HAP-1 (cell line): ENCODE measurements around the gene TMPRSS11F.

Experiments used
- DNase-seq, 2 experiments: peaks; one replicate each; pipeline ENCODE4 v3.0.0-alpha.2; 2016 to 2020; ENCODE audit warnings: low spot score in 2 of 2
- H3K27me3 ChIP-seq: fragments of 250-450 bp; sonication (Bioruptor Pico); 2 replicates; pipeline ENCODE4 v1.5.1; 2020; ENCODE audit warnings: low read depth, mild to moderate bottlenecking, moderate library complexity
- H3K36me3 ChIP-seq: fragments of 250-450 bp; sonication (Bioruptor Pico); replicated peaks from 2 replicates; pipeline ENCODE4 v1.5.1; 2020; ENCODE audit warnings: mild to moderate bottlenecking
- H3K4me1 ChIP-seq: fragments of 250-450 bp; sonication (Bioruptor Pico); 2 replicates; pipeline ENCODE4 v1.5.1; 2020; ENCODE audit warnings: mild to moderate bottlenecking
- H3K4me3 ChIP-seq: fragments of 250-450 bp; sonication (Bioruptor Pico); 2 replicates; pipeline ENCODE4 v1.5.1; 2020; ENCODE audit warnings: mild to moderate bottlenecking, moderate library complexity
- H3K9me3 ChIP-seq: fragments of 250-450 bp; sonication (Bioruptor Pico); 2 replicates; pipeline ENCODE4 v1.5.1; 2020; ENCODE audit warnings: mild to moderate bottlenecking, moderate library complexity
- in situ Hi-C: fragments of 300-500 bp; cut with MboI; formaldehyde crosslinking; loops from 3 replicates; pipeline ENCODE4 v1.14.3; 2020; ENCODE audit warnings: low sequenced_read_pairs, inconsistent platforms, mixed read lengths

Gene TMPRSS11F

GRCh38 chr4:68141852-68142251 is 12.2 kb upstream of the TMPRSS11F start:
- DNase-seq = peak in 1 of 2 experiments; percentile 37
- no peaks in the 10 kb centered on the region for H3K9me3 ChIP-seq
- no peak overlapping the region for H3K4me3 ChIP-seq
- peaks cover 7% of the 10 kb centered on the region; the same call in 1 of the 2 replicates for H3K4me1 ChIP-seq
- H3K36me3 ChIP-seq = no peaks in the 10 kb centered on the region
- no peaks in the 10 kb centered on the region for H3K27me3 ChIP-seq
- in situ Hi-C loops = no loop called here

GRCh38 chr4:68132342-68132741 is 2.7 kb upstream of the TMPRSS11F start:
- Histone ChIP-seq H3K4me3 (no peak overlapping the region), H3K27me3 (no peaks in the 10 kb centered on the region), H3K36me3 (no peaks in the 10 kb centered on the region), H3K4me1 (no peaks in the 10 kb centered on the region), H3K9me3 (no peaks in the 10 kb centered on the region)
- no peak for DNase-seq
- in situ Hi-C loops = no loop called here

- in situ Hi-C loops = no loop called here
- Histone ChIP-seq H3K4me3 (no peak overlapping the region), H3K36me3 (no peaks in the 10 kb centered on the region), H3K27me3 (no peaks in the 10 kb centered on the region), H3K4me1 (no peaks in the 10 kb centered on the region; the same call in 1 of the 2 replicates), H3K9me3 (no peaks in the 10 kb centered on the region)
- DNase-seq = no peak
Observed at GRCh38 chr4:68124262-68124661, 5.4 kb downstream of the TMPRSS11F start.

GRCh38 chr4:68123525-68123924 is 6.1 kb downstream of the TMPRSS11F start:
- no peak overlapping the region for H3K4me3 ChIP-seq
- H3K36me3 ChIP-seq = no peaks in the 10 kb centered on the region
- H3K9me3 ChIP-seq = no peaks in the 10 kb centered on the region
- in situ Hi-C loops = no loop called here
- no peaks in the 10 kb centered on the region for H3K27me3 ChIP-seq
- no peaks in the 10 kb centered on the region; the same call in 1 of the 2 replicates for H3K4me1 ChIP-seq
- no peak for DNase-seq

GRCh38 chr4:68119921-68120320 is 9.7 kb downstream of the TMPRSS11F start:
- in situ Hi-C loops = no loop called here
- no peak for DNase-seq
- H3K4me3 ChIP-seq = no peak overlapping the region

GRCh38 chr4:68110441-68110840 is 19.2 kb downstream of the TMPRSS11F start:
- H3K9me3 ChIP-seq = no peaks in the 10 kb centered on the region
- H3K4me1 ChIP-seq = no peaks in the 10 kb centered on the region
- no peaks in the 10 kb centered on the region for H3K27me3 ChIP-seq
- in situ Hi-C loops = no loop called here
- H3K36me3 ChIP-seq = no peaks in the 10 kb centered on the region
- no peak for DNase-seq
- no peak overlapping the region for H3K4me3 ChIP-seq

More at GRCh38 chr4:68119921-68120320, 9.7 kb downstream of the TMPRSS11F start:
- Histone ChIP-seq H3K4me1 (no peaks in the 10 kb centered on the region; the same call in 1 of the 2 replicates), H3K36me3 (no peaks in the 10 kb centered on the region), H3K9me3 (no peaks in the 10 kb centered on the region), H3K27me3 (no peaks in the 10 kb centered on the region)

- H3K27me3 ChIP-seq = no peaks in the 10 kb centered on the region
- H3K36me3 ChIP-seq = no peaks in the 10 kb centered on the region
- DNase-seq = no peak
- no peak overlapping the region for H3K4me3 ChIP-seq
- in situ Hi-C loops = no loop called here
- H3K4me1 ChIP-seq = no peaks in the 10 kb centered on the region
- no peaks in the 10 kb centered on the region for H3K9me3 ChIP-seq
Observed at GRCh38 chr4:68109868-68110267, 19.8 kb downstream of the TMPRSS11F start.

- no peaks in the 10 kb centered on the region for H3K9me3 ChIP-seq
- H3K4me1 ChIP-seq = no peaks in the 10 kb centered on the region
Observed at GRCh38 chr4:68082758-68083157, 46.9 kb downstream of the TMPRSS11F start.

GRCh38 chr4:68079928-68080327 is 49.7 kb downstream of the TMPRSS11F start:
- Histone ChIP-seq H3K36me3 (no peaks in the 10 kb centered on the region), H3K9me3 (no peaks in the 10 kb centered on the region), H3K4me3 (no peak overlapping the region), H3K27me3 (no peaks in the 10 kb centered on the region), H3K4me1 (no peaks in the 10 kb centered on the region)
- in situ Hi-C loops = no loop called here
- no peak for DNase-seq

More at GRCh38 chr4:68082758-68083157, 46.9 kb downstream of the TMPRSS11F start:
- H3K4me3 ChIP-seq = no peak overlapping the region
- H3K27me3 ChIP-seq = no peaks in the 10 kb centered on the region
- in situ Hi-C loops = no loop called here
- no peak for DNase-seq
- H3K36me3 ChIP-seq = no peaks in the 10 kb centered on the region

GRCh38 chr4:68077737-68078136 is 51.9 kb downstream of the TMPRSS11F start:
- H3K27me3 ChIP-seq = no peaks in the 10 kb centered on the region
- in situ Hi-C loops = no loop called here
- H3K4me1 ChIP-seq = no peaks in the 10 kb centered on the region
- H3K9me3 ChIP-seq = no peaks in the 10 kb centered on the region
- no peak for DNase-seq
- no peaks in the 10 kb centered on the region for H3K36me3 ChIP-seq
- no peak overlapping the region for H3K4me3 ChIP-seq

GRCh38 chr4:68077301-68077700 is 52.4 kb downstream of the TMPRSS11F start:
- no peak overlapping the region for H3K4me3 ChIP-seq
- no peaks in the 10 kb centered on the region for H3K9me3 ChIP-seq
- no peaks in the 10 kb centered on the region for H3K36me3 ChIP-seq
- no peak for DNase-seq
- H3K4me1 ChIP-seq = no peaks in the 10 kb centered on the region
- in situ Hi-C loops = no loop called here
- peaks cover 3% of the 10 kb centered on the region; the same call in 1 of the 2 replicates for H3K27me3 ChIP-seq

- H3K4me3 ChIP-seq = no peak overlapping the region
- DNase-seq = no peak
- H3K36me3 ChIP-seq = no peaks in the 10 kb centered on the region
- peaks cover 4% of the 10 kb centered on the region; the same call in 1 of the 2 replicates for H3K27me3 ChIP-seq
- no peaks in the 10 kb centered on the region for H3K9me3 ChIP-seq
- H3K4me1 ChIP-seq = no peaks in the 10 kb centered on the region
- in situ Hi-C loops = no loop called here
Observed at GRCh38 chr4:68076194-68076593, 53.5 kb downstream of the TMPRSS11F start.

- in situ Hi-C loops = no loop called here
- peaks cover 4% of the 10 kb centered on the region; the same call in 1 of the 2 replicates for H3K27me3 ChIP-seq
- no peaks in the 10 kb centered on the region for H3K36me3 ChIP-seq
- DNase-seq = no peak
- no peak overlapping the region for H3K4me3 ChIP-seq
- no peaks in the 10 kb centered on the region for H3K9me3 ChIP-seq
- H3K4me1 ChIP-seq = no peaks in the 10 kb centered on the region
Observed at GRCh38 chr4:68074397-68074796, 55.3 kb downstream of the TMPRSS11F start.

GRCh38 chr4:68070302-68070701 is 59.4 kb downstream of the TMPRSS11F start:
- H3K36me3 ChIP-seq = no peaks in the 10 kb centered on the region
- H3K4me3 ChIP-seq = no peak overlapping the region
- in situ Hi-C loops = no loop called here
- H3K4me1 ChIP-seq = no peaks in the 10 kb centered on the region
- H3K27me3 ChIP-seq = peaks cover 4% of the 10 kb centered on the region; the same call in 1 of the 2 replicates
- H3K9me3 ChIP-seq = no peaks in the 10 kb centered on the region
- DNase-seq = no peak

- Histone ChIP-seq H3K4me3 (no peak overlapping the region), H3K36me3 (no peaks in the 10 kb centered on the region), H3K27me3 (no peaks in the 10 kb centered on the region), H3K4me1 (no peaks in the 10 kb centered on the region), H3K9me3 (no peaks in the 10 kb centered on the region)
- no peak for DNase-seq
- in situ Hi-C loops = no loop called here
Observed at GRCh38 chr4:68062501-68062900, 67.2 kb downstream of the TMPRSS11F start.
